Astrocyte of the cerebellum (primary cell): ENCODE measurements around the gene OTOF.

ENCODE experiments used
- DNase-seq: peaks from one replicate; pipeline ENCODE4 v3.0.0-alpha.2; 2011; ENCODE audit warnings: low read depth
- H3K4me3 ChIP-seq: 2 replicates; pipeline ENCODE4 v1.5.1; 2011; ENCODE audit warnings: mild to moderate bottlenecking, low read depth, low read length, moderate library complexity
- in situ Hi-C: cut with HindIII; loops from 2 replicates; pipeline ENCODE4 v1.10.0; 2017; ENCODE audit warnings: low sequenced_read_pairs
- TF ChIP-seq, protein P1 (sequence below): IDR thresholded peaks from 2 replicates; pipeline ENCODE4 v1.5.1; 2012; ENCODE audit warnings: low read length, low read depth, moderate library complexity, mild to moderate bottlenecking; ENCODE audit errors: missing control alignments

OTOF gene

GRCh38 chr2:26488463-26489212 lies 10.7 kb upstream of the OTOF start:
- in situ Hi-C loops: no loop called here
- DNase-seq: no peak
- TF ChIP-seq, protein P1, sequence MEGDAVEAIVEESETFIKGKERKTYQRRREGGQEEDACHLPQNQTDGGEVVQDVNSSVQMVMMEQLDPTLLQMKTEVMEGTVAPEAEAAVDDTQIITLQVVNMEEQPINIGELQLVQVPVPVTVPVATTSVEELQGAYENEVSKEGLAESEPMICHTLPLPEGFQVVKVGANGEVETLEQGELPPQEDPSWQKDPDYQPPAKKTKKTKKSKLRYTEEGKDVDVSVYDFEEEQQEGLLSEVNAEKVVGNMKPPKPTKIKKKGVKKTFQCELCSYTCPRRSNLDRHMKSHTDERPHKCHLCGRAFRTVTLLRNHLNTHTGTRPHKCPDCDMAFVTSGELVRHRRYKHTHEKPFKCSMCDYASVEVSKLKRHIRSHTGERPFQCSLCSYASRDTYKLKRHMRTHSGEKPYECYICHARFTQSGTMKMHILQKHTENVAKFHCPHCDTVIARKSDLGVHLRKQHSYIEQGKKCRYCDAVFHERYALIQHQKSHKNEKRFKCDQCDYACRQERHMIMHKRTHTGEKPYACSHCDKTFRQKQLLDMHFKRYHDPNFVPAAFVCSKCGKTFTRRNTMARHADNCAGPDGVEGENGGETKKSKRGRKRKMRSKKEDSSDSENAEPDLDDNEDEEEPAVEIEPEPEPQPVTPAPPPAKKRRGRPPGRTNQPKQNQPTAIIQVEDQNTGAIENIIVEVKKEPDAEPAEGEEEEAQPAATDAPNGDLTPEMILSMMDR: no peak
- no peak overlapping the region for H3K4me3 ChIP-seq

GRCh38 chr2:26487192-26487591 lies 9.3 kb upstream of the OTOF start:
- TF ChIP-seq, protein P1: no peak
- H3K4me3 ChIP-seq: no peak overlapping the region
- in situ Hi-C loops: no loop called here
- no peak for DNase-seq

DNA sequence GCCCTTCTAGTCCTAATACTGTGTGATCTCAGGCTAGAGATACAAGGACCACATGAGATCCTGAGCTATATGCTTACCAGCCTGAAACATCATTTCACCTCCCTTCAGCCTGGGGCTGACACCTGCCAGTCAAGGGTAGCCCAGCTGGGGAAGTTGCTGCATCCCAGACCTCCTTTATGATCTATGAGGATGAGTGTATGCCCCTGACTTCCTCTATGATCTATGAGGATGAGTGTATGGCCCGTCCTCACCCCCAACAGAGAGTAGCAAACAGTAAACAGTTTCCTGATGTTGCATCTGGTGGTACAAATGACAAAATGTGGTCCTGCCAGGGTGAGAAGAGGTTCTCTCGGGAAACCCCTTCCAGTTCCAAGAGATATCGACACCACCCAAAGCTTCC lies 8.9 kb upstream of the OTOF start:
- in situ Hi-C loops: no loop called here
- DNase-seq: no peak
- H3K4me3 ChIP-seq: no peak overlapping the region

GRCh38 chr2:26485725-26486418 lies 7.9 kb upstream of the OTOF start:
- TF ChIP-seq, protein P1: no peak
- DNase-seq: no peak
- no peak overlapping the region for H3K4me3 ChIP-seq
- in situ Hi-C loops: no loop called here

More for the DNA sequence above, 8.9 kb upstream of the OTOF start:
- TF ChIP-seq, protein P1: no peak

- in situ Hi-C loops: no loop called here
- H3K4me3 ChIP-seq: no peak overlapping the region
- no peak for DNase-seq
- TF ChIP-seq, protein P1: no peak
Observed at GRCh38 chr2:26485099-26485498, 7.2 kb upstream of the OTOF start.

DNA sequence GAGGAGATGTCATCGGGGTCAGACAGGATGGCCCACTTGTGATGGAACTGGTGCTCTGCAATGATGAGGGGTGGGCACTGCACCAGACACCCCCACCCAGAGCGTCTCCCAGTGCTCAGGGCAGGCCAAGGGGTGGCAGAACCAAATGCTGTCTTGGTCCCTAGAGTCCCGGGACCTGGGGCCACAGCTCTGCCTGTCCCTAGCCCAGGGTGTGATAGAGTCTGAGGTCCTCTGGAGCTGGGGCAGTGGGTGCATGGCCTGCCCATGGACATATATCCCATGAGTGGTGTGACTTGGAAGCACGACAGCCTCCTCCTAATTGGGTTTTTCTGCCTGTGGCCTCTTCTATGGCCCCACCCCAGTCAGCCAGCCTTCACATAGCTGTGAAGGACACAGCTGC lies 6.7 kb upstream of the OTOF start:
- no peak overlapping the region for H3K4me3 ChIP-seq
- in situ Hi-C loops: no loop called here
- TF ChIP-seq, protein P1: no peak
- DNase-seq: no peak
